Posterior cingulate gyrus (tissue), 11 donors: ENCODE data around the gene JADE1.
A peak's percentile ranks its signal among the peaks of the same experiment; 100 is the strongest.

Experiments
- DNase-seq, 10 donors: peaks; one replicate each; pipeline versions ENCODE4 v3.0.0 to v3.0.0-alpha.2; 2020 to 2021; ENCODE audit warnings: mixed read lengths in 3 of 10
- intact Hi-C: fragments of 100-400 bp; cut with DNase I; formaldehyde crosslinking; loops from one replicate; pipeline ENCODE4 v1.15.1; 2023

JADE1 gene

GRCh38 chr4:128866269-128866668, 56.8 kb downstream of the JADE1 start:
- no peak for DNase-seq
- intact Hi-C loops: no loop called here

- intact Hi-C loops: no loop called here
- no peak for DNase-seq
These were observed 57.2 kb downstream of the JADE1 start for GRCh38 chr4:128866691-128867090.

GRCh38 chr4:128868758-128869157, 59.3 kb downstream of the JADE1 start:
- intact Hi-C loops: no loop called here
- no peak for DNase-seq

GRCh38 chr4:128869776-128870509, 60.4 kb downstream of the JADE1 start:
- DNase-seq: no peak
- intact Hi-C loops: no loop called here

GRCh38 chr4:128871948-128872347, 62.4 kb downstream of the JADE1 start:
- intact Hi-C loops: no loop called here
- DNase-seq: no peak

- intact Hi-C loops: no loop called here
These were observed 66.7 kb downstream of the JADE1 start for GRCh38 chr4:128876200-128876599.

GRCh38 chr4:128877934-128878333, 68.4 kb downstream of the JADE1 start:
- no peak for DNase-seq
- intact Hi-C loops: no loop called here

More at GRCh38 chr4:128876200-128876599, 66.7 kb downstream of the JADE1 start:
- DNase-seq: no peak

GRCh38 chr4:128879283-128879682, 69.8 kb downstream of the JADE1 start:
- DNase-seq: no peak

GRCh38 chr4:128879971-128880370, 70.5 kb downstream of the JADE1 start:
- DNase-seq: no peak
- intact Hi-C loops: no loop called here

More at GRCh38 chr4:128879283-128879682, 69.8 kb downstream of the JADE1 start:
- intact Hi-C loops: no loop called here

- intact Hi-C loops: no loop called here
- no peak for DNase-seq
These were observed 71.2 kb downstream of the JADE1 start for GRCh38 chr4:128880662-128881061.

GRCh38 chr4:128904821-128905220, 95.3 kb downstream of the JADE1 start:
- intact Hi-C loops: no loop called here
- no peak for DNase-seq

- intact Hi-C loops: no loop called here
- DNase-seq: no peak
These were observed 97.1 kb downstream of the JADE1 start for GRCh38 chr4:128906581-128906980.

GRCh38 chr4:128907981-128908380, 98.5 kb downstream of the JADE1 start:
- no peak for DNase-seq

GRCh38 chr4:128908735-128909134, 99.2 kb downstream of the JADE1 start:
- no peak for DNase-seq
- intact Hi-C loops: no loop called here

More at GRCh38 chr4:128907981-128908380, 98.5 kb downstream of the JADE1 start:
- intact Hi-C loops: no loop called here

GRCh38 chr4:128913228-128913627, 103.7 kb downstream of the JADE1 start:
- intact Hi-C loops: no loop called here
- DNase-seq: no peak

- no peak for DNase-seq
- intact Hi-C loops: no loop called here
These were observed 106.0 kb downstream of the JADE1 start for GRCh38 chr4:128915544-128915943.

- peak in 1 of 10 donors; percentile 79 for DNase-seq
- intact Hi-C loops: no loop called here
These were observed 107.3 kb downstream of the JADE1 start for GRCh38 chr4:128916832-128917231.

GRCh38 chr4:128917781-128918180, 108.3 kb downstream of the JADE1 start:
- no peak for DNase-seq
- intact Hi-C loops: no loop called here

GRCh38 chr4:128921954-128922353, 112.5 kb downstream of the JADE1 start:
- intact Hi-C loops: no loop called here
- DNase-seq: no peak
